Hypothalamus (tissue), 51 donors: Measurements from ENCODE around the gene SPTBN4.
"Not testable (repeated sequence)": the region's sequence is repeated elsewhere in the genome, so short reads cannot be mapped to it uniquely, and the experiment has no call there.

Experiments
- DNase-seq, 51 donors: peaks; one replicate each; lab custom pipeline; 2025; lab: John Stamatoyannopoulos, UW

SPTBN4 gene

GRCh38 chr19:40466985-40467734 is at the start of gene SPTBN4:
TSS of gene SPTBN4 (plus strand) at chr19:40467001. CDS start at chr19:40472622, 5,621 bp downstream.
- DNase-seq, result peak in 13 of 51 donors; percentile 23 to 60 (median 38)

GRCh38 chr19:40417643-40417981 is 49.2 kb upstream of the SPTBN4 start:
- DNase-seq, result no peak

DNA sequence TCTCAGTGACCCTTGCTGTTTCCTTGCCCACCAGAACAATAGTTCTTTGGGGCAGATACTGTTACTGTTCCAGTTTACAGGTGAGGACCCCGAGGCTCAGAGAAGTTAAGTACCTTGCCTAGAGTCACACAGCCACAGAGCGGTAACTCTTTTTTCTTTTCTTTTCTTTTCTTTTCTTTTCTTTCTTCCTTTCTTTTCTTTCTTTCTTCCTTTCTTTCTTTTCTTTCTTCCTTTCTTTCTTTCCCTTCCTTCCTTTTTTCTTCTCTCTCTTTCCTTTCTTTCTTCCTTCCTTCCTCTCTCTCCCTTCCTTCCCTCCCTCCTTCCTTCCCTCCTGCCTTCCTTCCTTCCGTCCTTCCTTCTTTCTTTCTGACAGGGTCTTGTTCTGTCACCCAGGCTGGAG is 48.8 kb upstream of the SPTBN4 start:
- DNase-seq, result no peak

DNA sequence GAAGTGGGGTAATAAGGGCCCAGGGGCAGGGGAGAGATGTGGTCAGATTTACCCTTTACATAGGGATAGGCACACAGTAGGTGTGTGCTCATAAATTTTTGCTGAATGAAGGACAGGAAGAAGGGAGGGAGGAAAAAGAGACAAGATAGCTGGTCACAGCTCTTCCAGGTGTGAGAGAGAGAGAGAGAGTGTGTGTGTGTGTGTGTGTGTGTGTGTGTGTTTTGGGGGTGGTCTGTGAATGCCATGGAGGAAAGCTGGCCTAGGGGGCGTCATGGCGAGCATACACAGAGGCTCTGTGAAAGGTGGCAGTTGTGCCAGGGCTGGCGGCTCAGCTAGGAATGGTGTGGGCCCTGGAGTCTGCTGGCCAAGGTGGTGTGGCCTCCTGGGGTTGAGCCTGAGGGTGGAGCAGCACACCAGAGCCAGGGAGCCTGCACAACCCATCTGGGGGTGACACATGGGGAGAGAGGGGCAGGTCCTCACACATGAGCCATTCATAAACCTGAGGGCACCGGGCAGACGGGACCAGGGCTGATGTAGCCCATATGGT is 47.7 kb upstream of the SPTBN4 start:
- DNase-seq, result no peak

DNA sequence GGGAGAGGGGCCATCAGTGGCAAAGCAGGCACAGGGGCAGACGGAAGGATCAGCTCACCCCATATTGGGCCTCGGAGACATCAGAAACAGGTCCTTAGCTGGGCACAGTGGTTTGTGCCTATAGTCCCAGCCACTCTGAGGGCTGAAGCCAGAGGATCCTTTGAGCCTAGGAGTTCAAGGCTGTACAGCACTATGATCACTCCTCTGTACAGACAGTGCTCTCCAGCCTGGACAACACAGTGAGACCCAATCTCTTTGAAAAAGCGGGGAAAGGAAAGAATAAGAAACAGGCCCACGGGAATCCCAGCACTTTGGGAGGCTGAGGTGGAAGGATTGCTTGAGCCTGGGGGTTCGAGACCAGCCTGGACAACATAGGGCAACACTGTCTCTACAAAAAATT is 47.0 kb upstream of the SPTBN4 start:
- DNase-seq, result no peak

GRCh38 chr19:40420451-40420765 is 46.4 kb upstream of the SPTBN4 start:
- no peak for DNase-seq

DNA sequence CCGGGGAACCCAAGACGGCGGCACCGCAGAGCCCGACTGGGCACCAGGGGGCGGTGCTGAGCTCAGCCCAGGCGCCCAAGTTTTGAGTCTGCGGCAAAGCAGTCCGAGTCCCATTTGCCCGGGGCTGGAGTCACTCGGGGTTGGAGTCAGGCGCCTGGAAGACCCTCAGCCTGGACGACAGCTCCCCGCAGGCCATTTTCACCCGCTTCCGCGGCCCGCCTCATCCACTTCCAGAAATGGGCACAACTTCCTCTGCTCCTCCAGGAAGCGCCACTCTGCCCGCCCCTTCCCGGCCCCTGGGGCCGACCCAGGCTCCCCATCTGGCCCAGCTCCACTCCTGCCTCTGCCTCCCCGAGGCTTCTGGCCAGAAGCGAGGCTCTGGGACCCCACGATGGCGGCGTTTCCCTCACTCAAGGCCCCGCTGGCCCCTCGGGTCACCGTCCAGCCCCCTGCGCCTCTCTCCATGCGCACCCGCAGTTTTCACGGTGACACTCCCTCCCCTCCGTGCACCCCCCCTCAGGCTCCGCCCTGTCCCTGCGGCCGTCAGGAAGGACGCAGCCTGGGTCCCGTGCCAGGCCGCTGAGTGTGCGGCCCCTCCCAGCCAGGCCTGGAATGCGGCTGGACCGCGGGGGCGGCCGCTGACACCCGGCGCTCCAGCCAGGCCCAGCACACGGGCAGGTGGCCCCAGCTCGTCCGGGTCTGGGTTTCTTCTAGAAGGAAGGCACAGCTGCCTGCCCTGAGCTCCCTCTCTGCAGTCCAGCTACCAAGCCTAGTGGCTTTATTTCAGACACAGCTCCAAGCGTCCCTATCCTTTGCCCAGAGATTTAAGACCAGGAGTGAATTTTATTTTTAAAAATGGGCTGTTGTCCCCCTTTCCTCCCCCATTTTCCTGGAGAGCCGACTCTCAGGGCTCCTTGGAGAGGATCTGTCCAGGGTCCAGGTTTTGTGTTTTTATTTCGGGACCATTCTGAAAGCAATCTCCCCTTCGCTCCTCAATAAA is 45.7 kb upstream of the SPTBN4 start:
- DNase-seq, result peak; percentile 59 to 97 (median 85)

DNA sequence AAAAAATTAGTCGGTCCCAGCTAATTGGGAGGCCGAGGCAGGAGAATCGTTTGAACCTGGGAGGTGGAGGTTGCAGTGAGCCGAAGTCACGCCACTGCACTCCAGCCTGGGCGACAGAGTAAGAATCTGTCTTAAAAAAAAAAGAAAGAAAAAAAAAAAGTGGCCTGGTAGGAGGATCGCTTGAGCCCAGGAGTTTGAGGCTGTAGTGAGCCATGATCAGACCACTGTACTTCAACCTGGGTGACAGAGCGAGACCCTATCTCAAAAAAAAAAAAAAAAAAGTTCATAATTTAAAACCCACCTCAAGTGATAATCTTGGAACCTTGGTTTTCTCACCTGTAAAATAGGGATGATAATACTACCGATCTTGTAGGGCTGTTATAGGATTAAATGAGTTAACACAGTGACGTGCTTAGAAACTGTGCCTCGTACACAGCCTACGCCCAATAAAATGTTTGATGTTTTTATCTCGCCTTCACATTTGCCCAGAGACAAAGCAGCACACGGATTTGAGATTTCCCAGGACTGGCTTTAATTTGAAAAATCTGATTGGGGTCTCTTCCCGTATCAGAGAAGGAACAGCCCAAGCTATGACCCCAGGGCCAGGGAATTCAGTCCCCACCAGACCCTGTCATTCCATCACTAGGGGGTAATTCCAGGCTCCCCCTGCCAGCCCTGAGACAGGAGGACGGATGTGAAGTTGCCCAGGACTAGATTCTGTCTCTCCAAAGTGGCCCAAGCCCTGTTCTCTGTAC is 44.6 kb upstream of the SPTBN4 start:
- no peak for DNase-seq

GRCh38 chr19:40422748-40423566 is 43.8 kb upstream of the SPTBN4 start:
- DNase-seq, result no peak

- DNase-seq, result no peak
Measured at GRCh38 chr19:40423938-40424337, 42.9 kb upstream of the SPTBN4 start.

DNA sequence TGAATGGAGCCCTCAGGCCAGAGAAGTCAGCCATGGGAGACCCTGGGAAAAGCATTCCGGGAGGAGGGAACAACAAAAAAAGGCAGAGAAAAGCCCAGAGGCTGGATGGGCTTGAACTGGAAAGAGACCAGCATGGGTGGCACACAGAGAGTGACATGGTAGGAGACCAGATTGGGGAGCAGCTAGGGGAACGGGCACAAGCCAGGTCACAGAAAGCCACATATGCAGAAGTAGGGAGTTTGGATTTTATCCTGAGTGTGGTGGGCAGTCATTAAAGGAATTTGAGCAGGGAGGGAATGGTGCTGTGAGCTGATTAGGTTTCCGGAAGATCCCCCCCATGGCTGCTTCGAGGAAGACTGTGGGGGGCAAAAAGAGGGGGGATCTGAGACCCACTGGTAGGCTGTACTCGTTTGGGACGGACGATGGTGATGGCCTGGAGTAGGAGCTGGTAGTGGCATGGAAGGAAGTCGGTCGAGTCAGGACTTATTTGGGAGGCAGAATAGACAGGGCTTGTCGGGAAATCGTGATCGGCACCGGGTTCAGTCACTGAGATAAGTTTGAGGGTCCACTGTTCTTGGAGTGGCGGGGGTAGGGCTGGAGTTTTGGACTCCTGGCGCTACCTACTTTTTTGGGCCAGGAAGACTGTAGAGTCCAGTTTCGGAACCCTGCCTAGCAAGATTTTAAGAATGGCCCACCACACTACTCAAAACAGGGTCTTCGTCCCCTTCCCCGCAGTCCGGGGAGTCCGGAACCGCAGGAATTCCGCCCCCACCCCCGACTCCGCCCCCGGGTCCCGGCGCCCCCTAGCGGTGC is 42.0 kb upstream of the SPTBN4 start:
- DNase-seq, result peak in 16 of 51 donors; percentile 29 to 60 (median 44)

GRCh38 chr19:40425450-40426287 is 41.1 kb upstream of the SPTBN4 start, which contains the start of gene SERTAD1:
TSS of gene SERTAD1 (minus strand) at chr19:40425992. CDS start at chr19:40423546, 2,446 bp downstream.
- peak; percentile 88 to 100 (median 100) for DNase-seq

DNA sequence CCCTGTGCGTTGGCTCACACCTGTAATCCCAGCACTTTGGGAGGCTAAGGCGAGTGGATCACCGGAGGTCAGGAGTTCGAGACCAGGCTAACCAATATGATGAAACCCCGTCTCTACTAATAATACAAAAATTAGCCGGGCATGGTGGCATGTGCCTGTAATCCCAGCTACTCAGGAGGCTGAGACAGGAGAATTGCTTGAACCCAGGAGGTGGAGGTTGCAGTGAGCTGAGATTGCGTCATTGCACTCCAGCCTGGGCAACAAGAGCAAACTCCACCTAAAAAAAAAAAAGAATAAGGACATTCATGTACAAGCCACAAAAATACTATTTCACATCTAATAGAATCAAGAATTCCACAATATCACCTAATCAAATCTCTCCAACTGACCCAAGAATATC is 38.6 kb upstream of the SPTBN4 start:
- not testable (repeated sequence) for DNase-seq

DNA sequence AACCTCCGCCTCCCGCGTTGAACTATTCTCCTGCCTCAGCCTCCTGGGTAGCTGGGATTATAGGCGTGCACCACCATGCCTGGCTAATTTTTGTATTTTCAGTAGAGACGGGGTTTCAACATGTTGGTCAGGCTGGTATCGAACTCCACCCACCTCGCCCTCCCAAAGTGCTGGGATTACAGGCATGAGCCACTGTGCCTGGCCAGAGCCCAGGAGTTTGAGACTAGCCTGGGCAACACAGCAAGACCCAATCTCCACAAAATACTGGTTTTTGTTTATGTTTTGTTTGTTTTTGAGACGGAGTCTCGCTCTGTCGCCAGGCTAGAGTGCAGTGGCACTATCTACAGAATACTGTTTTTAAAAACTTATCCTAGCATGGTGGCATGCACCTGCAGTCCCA is 36.6 kb upstream of the SPTBN4 start:
- not testable (repeated sequence) for DNase-seq

DNA sequence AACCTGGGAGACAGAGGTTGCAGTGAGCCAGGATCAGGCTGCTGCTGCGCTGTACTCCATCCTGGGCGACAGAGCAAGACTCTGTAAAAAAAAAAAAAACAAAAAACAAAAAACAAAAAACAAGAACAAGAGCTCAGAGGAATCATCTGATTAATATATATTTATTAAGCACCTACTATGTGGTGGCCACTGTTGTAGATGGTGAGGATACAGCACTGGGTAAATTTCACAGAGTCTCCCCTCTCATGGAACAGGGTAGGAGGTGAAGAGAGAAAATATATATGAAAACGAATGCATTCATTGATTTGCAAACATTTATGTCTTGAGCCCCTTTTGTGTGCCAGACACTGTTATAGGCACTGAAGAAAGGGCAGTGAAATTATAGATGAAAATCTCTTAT is 35.1 kb upstream of the SPTBN4 start:
- no peak for DNase-seq

DNA sequence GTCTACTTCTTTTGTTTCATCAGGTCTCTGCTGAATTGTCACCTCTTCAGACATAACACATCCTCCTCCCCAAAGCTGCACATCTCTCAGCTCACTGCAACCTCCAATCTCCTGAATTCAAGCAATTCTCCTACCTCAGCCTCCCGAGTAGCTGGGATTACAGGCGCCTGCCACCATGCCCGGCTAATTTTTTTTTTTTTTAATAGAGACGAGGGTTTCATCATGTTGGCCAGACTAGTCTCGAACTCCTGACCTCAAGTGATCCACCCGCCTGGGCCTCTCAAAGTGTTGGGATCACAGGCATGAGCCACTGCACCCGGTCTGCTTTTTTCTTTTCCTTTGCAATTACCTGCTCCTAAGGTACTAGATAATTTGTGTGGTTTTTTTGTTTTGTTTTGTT is 34.0 kb upstream of the SPTBN4 start:
- DNase-seq, result not testable (repeated sequence)

DNA sequence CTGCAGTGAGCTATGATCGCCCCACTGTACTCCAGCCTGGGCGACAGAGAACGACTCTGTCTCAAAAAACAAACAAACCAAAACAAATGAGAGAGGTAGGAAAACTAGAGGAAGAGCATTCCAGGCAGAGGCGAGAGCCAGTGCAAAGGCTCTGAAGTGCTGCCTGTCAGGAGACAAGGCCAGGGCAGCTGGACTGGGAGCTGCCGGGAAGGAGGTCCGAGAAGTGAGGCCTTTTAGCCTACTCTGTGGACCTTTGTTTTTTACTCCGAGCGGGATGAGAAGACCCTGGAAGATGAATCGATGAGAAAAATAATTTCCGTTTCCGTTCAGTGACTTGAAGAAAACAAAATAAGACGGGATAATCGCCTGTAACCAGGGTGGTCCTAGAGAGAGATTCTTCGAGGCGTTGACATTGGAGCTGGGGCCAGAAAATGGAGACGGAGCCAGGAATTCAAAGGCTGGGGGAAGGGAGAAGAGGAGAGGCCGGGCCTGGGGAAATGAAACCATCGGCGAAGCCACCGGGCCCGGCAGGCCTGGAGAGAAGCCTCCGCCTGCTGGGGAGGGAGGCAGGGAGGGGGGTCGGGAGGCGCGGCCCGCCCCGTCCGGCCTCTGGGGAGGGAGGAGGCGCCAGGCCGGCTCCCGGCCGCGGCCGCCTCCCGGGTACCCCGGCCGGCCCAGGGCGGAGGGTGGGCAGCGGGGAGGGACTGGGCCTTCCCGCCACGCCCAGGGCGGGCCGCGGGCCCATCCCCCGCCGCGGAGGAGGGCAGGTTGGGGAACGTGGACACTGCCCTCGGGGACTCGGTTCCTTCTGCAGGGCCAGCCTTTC is 33.2 kb upstream of the SPTBN4 start:
- peak in 49 of 51 donors; percentile 25 to 86 (median 72) for DNase-seq
